Mammary epithelial cell (primary cell): ENCODE data around the gene MUC3A.

Source experiments
- EZH2 ChIP-seq: IDR thresholded peaks from 2 replicates; pipeline ENCODE4 v1.6.1; 2012; ENCODE audit warnings: low read length, inconsistent platforms, borderline replicate concordance
- TF ChIP-seq, protein P1 (sequence below), 2 donors: IDR thresholded peaks in 1 of 2; conservative IDR thresholded peaks in 1 of 2; 2 replicates each; pipeline ENCODE4 v1.5.1; 2011 to 2012; ENCODE audit warnings: inconsistent platforms in 2 of 2, low read length in 2 of 2, mild to moderate bottlenecking in 2 of 2, control low read depth in 1 of 2, low read depth in 1 of 2; ENCODE audit not compliant: insufficient read depth in 1 of 2; ENCODE audit errors: extremely low read depth in 1 of 2

DNA sequence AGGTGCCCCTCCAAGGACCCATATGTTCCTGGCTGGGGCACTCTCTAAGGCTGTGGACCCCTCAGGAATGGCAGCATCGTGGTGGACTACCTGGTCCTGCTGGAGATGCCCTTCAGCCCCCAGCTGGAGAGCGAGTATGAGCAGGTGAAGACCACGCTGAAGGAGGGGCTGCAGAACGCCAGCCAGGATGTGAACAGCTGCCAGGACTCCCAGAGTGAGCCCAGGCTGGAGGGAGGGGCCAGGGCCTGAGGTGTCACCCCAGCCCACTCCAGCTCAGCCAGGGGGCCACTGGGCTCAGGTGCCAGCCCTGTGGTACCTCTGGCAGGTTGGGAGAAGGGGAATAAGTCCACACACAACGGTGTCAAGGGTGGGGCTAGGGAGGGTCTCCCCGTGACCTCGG, 15.3 kb downstream of the MUC3A start:
- TF ChIP-seq, protein P1, sequence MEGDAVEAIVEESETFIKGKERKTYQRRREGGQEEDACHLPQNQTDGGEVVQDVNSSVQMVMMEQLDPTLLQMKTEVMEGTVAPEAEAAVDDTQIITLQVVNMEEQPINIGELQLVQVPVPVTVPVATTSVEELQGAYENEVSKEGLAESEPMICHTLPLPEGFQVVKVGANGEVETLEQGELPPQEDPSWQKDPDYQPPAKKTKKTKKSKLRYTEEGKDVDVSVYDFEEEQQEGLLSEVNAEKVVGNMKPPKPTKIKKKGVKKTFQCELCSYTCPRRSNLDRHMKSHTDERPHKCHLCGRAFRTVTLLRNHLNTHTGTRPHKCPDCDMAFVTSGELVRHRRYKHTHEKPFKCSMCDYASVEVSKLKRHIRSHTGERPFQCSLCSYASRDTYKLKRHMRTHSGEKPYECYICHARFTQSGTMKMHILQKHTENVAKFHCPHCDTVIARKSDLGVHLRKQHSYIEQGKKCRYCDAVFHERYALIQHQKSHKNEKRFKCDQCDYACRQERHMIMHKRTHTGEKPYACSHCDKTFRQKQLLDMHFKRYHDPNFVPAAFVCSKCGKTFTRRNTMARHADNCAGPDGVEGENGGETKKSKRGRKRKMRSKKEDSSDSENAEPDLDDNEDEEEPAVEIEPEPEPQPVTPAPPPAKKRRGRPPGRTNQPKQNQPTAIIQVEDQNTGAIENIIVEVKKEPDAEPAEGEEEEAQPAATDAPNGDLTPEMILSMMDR (conservative IDR thresholded peaks at IDR 0.05 in 1 of 2, IDR thresholded peaks at IDR 0.05 in 1 of 2; ENCODE audit: extremely low read depth in 1 of 2, insufficient read depth in 1 of 2, low read depth in 1 of 2, low read length in 2 of 2): no peak
- TF ChIP-seq EZH2: peak; percentile 36
